DMS53 (cell line): ENCODE results near the gene GLRX2.
"Not testable (repeated sequence)": the region's sequence is repeated elsewhere in the genome, so short reads cannot be mapped to it uniquely, and the experiment has no call there.

Experiments
- DNase-seq: peaks from one replicate; lab custom pipeline; 2025; lab: John Stamatoyannopoulos, UW

Gene GLRX2

GRCh38 chr1:193065954-193066353, 39.3 kb downstream of the GLRX2 start:
- DNase-seq: no peak

GRCh38 chr1:193062698-193063463, 42.3 kb downstream of the GLRX2 start:
- DNase-seq: no peak

- DNase-seq: no peak
Observed at GRCh38 chr1:193060938-193061337, 44.3 kb downstream of the GLRX2 start.

- DNase-seq: peak; percentile 17
Observed at GRCh38 chr1:193060406-193060805, 44.8 kb downstream of the GLRX2 start.

GRCh38 chr1:193060115-193060403, 45.2 kb downstream of the GLRX2 start:
- DNase-seq: no peak

GRCh38 chr1:193059282-193060114, 45.7 kb downstream of the GLRX2 start, which contains the start of the genes RO60 and UCHL5:
Gene RO60 (plus strand): TSS chr1:193059612. CDS start chr1:193069055, 9,443 bp downstream.
Gene UCHL5 (minus strand): TSS chr1:193059360. CDS start chr1:193059260, 100 bp downstream.
- DNase-seq: peak; percentile 99

- DNase-seq: peak; percentile 84
Observed at GRCh38 chr1:193058529-193059281, 46.5 kb downstream of the GLRX2 start.

- DNase-seq: no peak
Observed at GRCh38 chr1:193054169-193054675, 51.0 kb downstream of the GLRX2 start.

GRCh38 chr1:193048913-193049312, 56.3 kb downstream of the GLRX2 start:
- not testable (repeated sequence) for DNase-seq
